Tibial artery (tissue), 4 donors: ENCODE data around the gene ADAD2.

Experiments used
- DNase-seq, 2 donors: peaks; one replicate each; pipeline ENCODE4 v3.0.0-alpha.2; 2019
- H3K27ac ChIP-seq, 2 donors: fragments of 200-600 bp; sonication (generic) in 1 of 2; 1 replicate in 1 of 2; 2 replicates in 1 of 2; pipeline ENCODE4 v1.5.1; 2018 to 2019; ENCODE audit warnings: mild to moderate bottlenecking in 1 of 2
- H3K27me3 ChIP-seq, 2 donors: fragments of 200-600 bp; sonication (generic) in 1 of 2; one replicate each; pipeline versions ENCODE4 v1.5.1 to v1.6.0; 2016 to 2019
- H3K36me3 ChIP-seq, 3 donors: fragments of 200-600 bp; sonication (generic) in 2 of 3; one replicate each; pipeline ENCODE4 v1.5.1; 2016 to 2019; ENCODE audit warnings: mild to moderate bottlenecking in 2 of 3
- H3K4me1 ChIP-seq, 4 donors: fragments of 200-600 bp; sonication (generic) in 2 of 4; 1 replicate in 3 of 4; 2 replicates in 1 of 4; pipeline ENCODE4 v1.5.1; 2016 to 2019
- H3K4me3 ChIP-seq, 2 donors: fragments of 200-600 bp; sonication (generic) in 1 of 2; 1 replicate in 1 of 2; 2 replicates in 1 of 2; pipeline ENCODE4 v1.5.1; 2018 to 2019; ENCODE audit warnings: mild to moderate bottlenecking in 2 of 2
- H3K9me3 ChIP-seq, 3 donors: fragments of 200-600 bp; sonication (generic) in 1 of 3; one replicate each; pipeline ENCODE4 v1.5.1; 2016 to 2019
- CTCF ChIP-seq, 2 experiments: fragments of 200-600 bp in 1 of 2; fragments of 450-650 bp in 1 of 2; IDR thresholded peaks; one replicate each; pipeline ENCODE4 v1.5.1; 2017 to 2019; ENCODE audit warnings: antibody characterized with exemption in 2 of 2, mild to moderate bottlenecking in 1 of 2, moderate library complexity in 1 of 2
- intact Hi-C: fragments of 100-400 bp; cut with DNase I; formaldehyde crosslinking; loops from one replicate; pipeline ENCODE4 v1.15.0; 2023; ENCODE audit warnings: low total_unique reads

ADAD2 gene

GRCh38 chr16:84225126-84225525 is 34.2 kb downstream of the ADAD2 start:
- intact Hi-C loops: no loop called here
- no peak for DNase-seq
- TF ChIP-seq CTCF (IDR thresholded peaks at IDR 0.05): no peak

GRCh38 chr16:84225571-84225970 is 34.6 kb downstream of the ADAD2 start:
- Histone ChIP-seq H3K4me3 (no peak overlapping the region), H3K4me1 (peaks cover 7 to 16% (median 16%) of the 10 kb centered on the region in 4 donors), H3K27ac (no peak overlapping the region), H3K36me3 (no peaks in the 10 kb centered on the region), H3K27me3 (peaks cover 0 to 3% of the 10 kb centered on the region in 2 donors), H3K9me3 (no peaks in the 10 kb centered on the region)
- intact Hi-C loops: no loop called here
- DNase-seq: no peak
- no peak for TF ChIP-seq CTCF (IDR thresholded peaks at IDR 0.05)

More at GRCh38 chr16:84225126-84225525, 34.2 kb downstream of the ADAD2 start:
- Histone ChIP-seq H3K4me3 (no peak overlapping the region), H3K4me1 (peaks cover 7 to 16% (median 16%) of the 10 kb centered on the region in 4 donors), H3K27ac (no peak overlapping the region), H3K9me3 (no peaks in the 10 kb centered on the region), H3K36me3 (no peaks in the 10 kb centered on the region), H3K27me3 (peaks cover 0 to 5% of the 10 kb centered on the region in 2 donors)

- DNase-seq: no peak
- Histone ChIP-seq H3K36me3 (no peaks in the 10 kb centered on the region), H3K4me1 (peaks cover 7 to 16% (median 16%) of the 10 kb centered on the region in 4 donors), H3K27ac (no peak overlapping the region), H3K9me3 (no peaks in the 10 kb centered on the region), H3K4me3 (no peak overlapping the region), H3K27me3 (peaks cover 0 to 3% of the 10 kb centered on the region in 2 donors)
- intact Hi-C loops: no loop called here
- TF ChIP-seq CTCF (IDR thresholded peaks at IDR 0.05): no peak
Observed at GRCh38 chr16:84226026-84226425, 35.1 kb downstream of the ADAD2 start.

- H3K27me3 ChIP-seq: no peaks in the 10 kb centered on the region
- no peaks in the 10 kb centered on the region for H3K36me3 ChIP-seq
- H3K27ac ChIP-seq: peak overlapping the region in 1 of 2 donors; percentile 79
- no peak for DNase-seq
- H3K4me1 ChIP-seq: peaks cover 7 to 16% (median 16%) of the 10 kb centered on the region in 4 donors
- no peak for TF ChIP-seq CTCF (IDR thresholded peaks at IDR 0.05)
- intact Hi-C loops: no loop called here
- H3K9me3 ChIP-seq: no peaks in the 10 kb centered on the region
- H3K4me3 ChIP-seq: no peak overlapping the region
Observed at GRCh38 chr16:84227548-84227947, 36.6 kb downstream of the ADAD2 start.

- no peaks in the 10 kb centered on the region for H3K9me3 ChIP-seq
- DNase-seq: peak; percentile 86 to 93
- no peak for TF ChIP-seq CTCF (IDR thresholded peaks at IDR 0.05)
- H3K4me3 ChIP-seq: peak overlapping the region in 1 of 2 donors; percentile 31
- peaks cover 7 to 16% (median 16%) of the 10 kb centered on the region in 4 donors for H3K4me1 ChIP-seq
- intact Hi-C loops: no loop called here
- peak overlapping the region; percentile 75 to 79 for H3K27ac ChIP-seq
- no peaks in the 10 kb centered on the region for H3K36me3 ChIP-seq
- H3K27me3 ChIP-seq: no peaks in the 10 kb centered on the region
Observed at GRCh38 chr16:84228256-84228838, 37.4 kb downstream of the ADAD2 start.
